OCI-LY7 (cell line): Measurements from ENCODE around the gene ASB1.

Source experiments
- EZH2phosphoT487 ChIP-seq: fragments of 200-600 bp; sonication (generic); IDR thresholded peaks from 2 replicates; pipeline ENCODE4 v1.6.1; 2018; ENCODE audit warnings: low read depth, borderline replicate concordance, mild to moderate bottlenecking, mixed run types, antibody characterized with exemption, low read length, moderate library complexity, mixed read lengths
- TF ChIP-seq, protein P1 (sequence below): fragments of 200-600 bp; sonication (generic); conservative IDR thresholded peaks from 2 replicates; pipeline ENCODE4 v1.5.1; 2014; ENCODE audit warnings: mild to moderate bottlenecking, antibody characterized with exemption, low read length, moderate library complexity, mixed read lengths

DNA sequence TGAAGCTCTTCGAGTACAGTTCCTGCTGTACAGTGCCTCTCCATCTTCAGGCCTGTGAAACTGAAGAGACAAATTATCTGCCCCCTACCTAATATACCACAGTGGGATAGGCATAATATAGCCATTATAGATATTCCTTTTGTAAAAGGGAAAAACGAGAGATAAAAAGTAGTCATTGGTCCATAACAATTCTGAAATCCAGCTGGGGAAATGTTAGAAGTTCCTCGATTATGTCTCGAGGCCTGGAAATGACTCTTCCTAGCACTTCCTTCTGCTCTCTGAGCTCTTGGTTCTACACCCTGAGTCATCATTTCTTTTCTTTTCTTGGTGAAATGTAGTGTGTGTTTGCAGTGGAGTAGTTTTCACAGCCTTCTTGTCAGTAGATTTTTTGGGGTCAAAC, 51.5 kb downstream of the ASB1 start:
- TF ChIP-seq, protein P1, sequence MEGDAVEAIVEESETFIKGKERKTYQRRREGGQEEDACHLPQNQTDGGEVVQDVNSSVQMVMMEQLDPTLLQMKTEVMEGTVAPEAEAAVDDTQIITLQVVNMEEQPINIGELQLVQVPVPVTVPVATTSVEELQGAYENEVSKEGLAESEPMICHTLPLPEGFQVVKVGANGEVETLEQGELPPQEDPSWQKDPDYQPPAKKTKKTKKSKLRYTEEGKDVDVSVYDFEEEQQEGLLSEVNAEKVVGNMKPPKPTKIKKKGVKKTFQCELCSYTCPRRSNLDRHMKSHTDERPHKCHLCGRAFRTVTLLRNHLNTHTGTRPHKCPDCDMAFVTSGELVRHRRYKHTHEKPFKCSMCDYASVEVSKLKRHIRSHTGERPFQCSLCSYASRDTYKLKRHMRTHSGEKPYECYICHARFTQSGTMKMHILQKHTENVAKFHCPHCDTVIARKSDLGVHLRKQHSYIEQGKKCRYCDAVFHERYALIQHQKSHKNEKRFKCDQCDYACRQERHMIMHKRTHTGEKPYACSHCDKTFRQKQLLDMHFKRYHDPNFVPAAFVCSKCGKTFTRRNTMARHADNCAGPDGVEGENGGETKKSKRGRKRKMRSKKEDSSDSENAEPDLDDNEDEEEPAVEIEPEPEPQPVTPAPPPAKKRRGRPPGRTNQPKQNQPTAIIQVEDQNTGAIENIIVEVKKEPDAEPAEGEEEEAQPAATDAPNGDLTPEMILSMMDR = no peak
- no peak for TF ChIP-seq EZH2phosphoT487
